SIG-M5 treated with dmso at 0.1 percent for 504 hours (cell line): ENCODE data around the gene C1orf232.

Source experiments
- DNase-seq: peaks from one replicate; lab custom pipeline; 2025; ENCODE audit not compliant: unreplicated experiment; lab: John Stamatoyannopoulos, UW

C1orf232 gene

DNA sequence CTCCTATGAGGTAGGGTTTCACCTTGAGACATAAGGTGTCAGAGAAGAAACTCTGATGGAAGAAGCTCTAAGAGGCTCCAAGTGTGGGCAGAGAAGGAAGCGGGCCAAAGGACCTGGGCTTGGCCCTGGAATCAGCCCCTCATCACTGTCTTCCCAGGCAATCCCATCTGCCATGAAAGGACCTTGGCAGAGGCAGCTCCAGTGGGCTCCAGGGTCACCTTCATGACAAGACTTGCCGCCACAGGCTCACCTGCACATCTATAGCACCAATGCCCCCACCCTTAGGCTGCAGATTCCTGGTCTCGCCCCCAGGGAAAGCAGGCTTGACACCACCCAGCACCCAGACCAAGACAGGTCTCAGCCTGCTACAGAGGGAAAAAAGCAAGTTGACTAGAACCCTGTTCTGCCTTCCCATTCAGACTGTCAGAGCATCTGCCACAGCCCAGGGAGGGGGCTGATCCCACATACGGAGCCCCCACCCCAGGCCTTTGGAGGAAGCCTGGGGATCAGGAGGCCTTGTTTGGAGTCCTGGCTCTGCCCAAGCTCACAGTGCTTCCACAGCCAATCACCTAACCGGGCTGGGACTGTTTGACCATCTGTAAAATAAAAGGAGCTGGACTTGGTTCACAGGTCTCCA is 10.4 kb downstream of the C1orf232 start:
- no peak for DNase-seq

DNA sequence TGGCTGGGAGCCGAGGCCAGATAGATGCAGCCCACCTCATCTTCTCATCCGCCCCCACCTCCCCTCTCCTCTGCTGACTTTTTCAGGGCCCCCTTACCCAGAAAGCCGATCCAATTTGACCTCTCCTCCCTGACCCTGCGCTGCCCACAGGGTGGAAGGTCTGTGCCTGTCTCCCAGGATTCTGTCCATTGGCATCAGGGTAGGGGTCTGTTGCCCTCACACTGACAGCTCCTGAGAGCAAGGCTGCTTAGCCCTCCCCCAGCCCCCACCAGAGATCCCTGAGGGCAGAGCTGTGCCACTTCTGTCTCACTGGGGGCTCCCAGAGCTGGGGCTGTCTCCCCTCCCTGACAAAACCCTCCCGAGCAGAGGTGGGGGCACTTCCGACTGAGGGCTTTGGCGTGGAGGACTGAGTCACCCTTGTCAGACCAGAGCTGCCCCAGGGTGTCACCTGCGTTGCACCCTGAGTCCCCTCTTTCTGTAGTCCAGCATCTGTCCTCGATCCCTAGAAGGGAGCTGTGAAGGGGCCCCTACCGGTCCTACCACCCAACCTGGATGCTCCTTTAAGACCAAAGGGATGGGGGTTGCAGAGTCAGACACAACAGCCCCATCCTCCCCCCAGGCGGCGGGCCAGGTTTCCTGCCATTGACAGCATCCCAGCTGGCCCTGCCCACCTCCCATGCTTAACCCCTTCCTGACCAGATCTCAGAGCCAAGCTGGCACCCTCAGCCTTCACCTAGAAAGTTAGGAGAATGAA is 12.3 kb downstream of the C1orf232 start:
- no peak for DNase-seq

DNA sequence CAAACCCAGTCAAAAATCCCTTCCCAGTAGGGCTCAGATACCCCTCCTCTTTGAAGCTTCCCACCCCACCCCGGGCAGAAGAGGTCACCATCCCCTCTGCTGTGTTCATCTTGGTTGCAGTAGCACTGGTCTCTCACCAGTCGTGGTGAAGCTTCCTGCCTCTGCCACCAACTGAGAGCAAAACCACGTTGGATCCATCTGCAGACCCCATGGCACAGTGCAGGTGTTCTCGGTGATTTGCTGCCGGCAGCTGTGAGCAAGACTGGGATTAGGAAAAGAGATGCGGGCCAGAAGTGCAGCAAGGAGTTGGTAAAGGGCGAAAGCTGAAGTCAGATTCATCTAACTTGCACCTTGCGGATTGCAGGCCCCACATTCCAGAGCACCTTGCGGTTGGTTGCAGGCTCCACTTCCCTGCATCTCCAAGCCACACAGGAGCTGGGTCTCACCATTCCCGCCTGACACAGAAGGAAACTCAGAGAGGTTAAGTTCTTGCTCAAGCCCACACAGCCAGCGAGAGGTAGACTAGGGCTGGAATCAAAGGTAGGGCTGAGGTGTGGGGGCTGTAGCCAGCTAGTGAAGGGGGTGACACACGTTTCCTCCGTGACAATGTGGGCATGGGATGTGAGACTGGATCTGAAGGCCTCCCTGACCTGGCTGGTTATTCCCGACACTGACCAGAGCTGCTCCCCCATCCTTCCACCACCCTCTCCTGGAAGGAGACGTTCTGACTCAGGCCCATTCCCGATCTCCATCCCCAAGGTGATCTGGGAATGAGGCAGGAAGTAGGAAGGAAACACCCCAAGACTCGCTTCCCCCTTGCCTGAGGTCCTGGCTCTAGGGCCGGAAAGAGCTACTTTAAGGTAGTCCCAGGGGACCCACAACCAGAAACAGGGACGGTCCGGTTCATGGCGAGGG is 13.1 kb downstream of the C1orf232 start:
- no peak for DNase-seq

DNA sequence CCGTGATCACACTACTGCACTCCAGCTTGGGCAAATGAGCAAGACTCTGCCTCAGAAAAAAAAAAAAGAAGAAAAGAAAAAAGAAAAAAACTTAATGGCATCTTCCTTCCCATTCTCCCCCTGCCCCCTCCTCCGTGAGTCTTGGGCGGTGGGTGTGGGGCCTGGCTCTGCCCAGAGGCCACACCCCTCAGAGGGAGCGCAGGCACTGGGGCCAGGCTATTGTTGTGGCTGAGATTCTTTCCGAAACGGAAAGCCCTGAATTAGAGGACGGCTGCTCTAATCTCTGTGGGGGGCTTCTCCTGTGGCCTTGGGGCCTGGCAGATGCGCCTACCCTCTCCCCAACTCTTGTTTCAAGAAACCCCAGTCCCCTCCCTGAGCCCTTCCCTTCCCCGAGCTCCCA is 14.0 kb downstream of the C1orf232 start:
- no peak for DNase-seq

DNA sequence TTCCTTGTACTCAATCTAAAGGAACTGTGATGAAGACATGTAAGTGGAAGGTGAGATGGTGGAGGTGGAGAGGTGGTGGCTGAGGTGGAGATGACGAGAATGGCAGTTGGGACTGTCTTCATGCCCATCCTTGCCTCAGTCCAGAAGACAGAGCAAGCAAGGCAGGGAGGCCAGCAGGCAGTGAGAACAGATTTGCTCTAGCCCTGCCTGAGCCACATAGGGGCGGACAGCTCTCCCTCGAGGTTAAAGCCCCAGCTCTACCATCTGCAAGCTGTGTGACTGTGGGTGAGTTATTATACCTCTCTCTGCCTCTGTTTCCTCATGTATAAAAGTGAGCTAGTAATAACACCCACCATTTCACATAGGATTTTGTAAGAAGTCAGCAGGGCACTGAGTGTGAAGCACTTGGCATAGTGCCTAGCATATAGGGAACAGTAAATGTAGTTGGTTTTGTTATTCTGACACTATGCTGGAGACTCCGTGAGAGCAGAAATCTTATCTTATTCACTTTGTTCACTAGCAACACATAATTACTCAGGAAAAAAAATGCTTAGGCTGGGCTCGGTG is 14.7 kb downstream of the C1orf232 start:
- no peak for DNase-seq

DNA sequence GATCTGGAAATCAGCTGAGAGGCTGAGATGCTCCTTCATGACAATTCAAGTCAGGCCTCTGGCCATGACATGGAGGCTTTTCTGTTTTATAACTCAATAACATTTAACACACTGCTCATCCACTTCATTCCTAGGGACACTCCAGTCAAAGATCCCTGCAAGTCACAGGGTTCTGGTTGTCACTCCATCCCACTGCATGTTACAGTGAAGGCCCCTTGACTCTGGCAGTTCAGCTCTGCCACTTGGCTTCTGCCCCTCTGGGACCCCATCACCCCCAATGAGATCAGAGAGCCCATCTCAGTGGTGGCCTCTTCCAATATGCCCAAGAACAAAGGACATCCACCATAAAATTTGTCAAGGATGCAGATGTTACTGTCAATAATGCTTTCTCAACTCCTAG is 19.9 kb downstream of the C1orf232 start:
- DNase-seq, result no peak

DNA sequence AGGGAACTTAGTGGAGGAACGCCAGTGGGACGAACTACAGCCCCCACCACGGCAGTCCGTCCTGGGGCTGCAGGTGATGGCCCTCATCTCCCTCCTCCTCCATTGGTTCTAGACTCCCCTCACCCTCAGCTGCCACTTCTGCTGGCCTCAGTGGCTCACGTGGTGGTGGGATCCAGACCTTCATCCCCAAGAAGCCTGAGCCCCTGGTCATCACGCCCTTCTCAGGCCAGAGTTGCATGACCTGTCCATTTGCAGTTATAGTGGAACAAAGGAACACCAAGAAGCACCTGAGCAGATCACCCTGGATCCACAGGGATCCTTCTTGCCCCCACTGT is 22.8 kb downstream of the C1orf232 start:
- no peak for DNase-seq

DNA sequence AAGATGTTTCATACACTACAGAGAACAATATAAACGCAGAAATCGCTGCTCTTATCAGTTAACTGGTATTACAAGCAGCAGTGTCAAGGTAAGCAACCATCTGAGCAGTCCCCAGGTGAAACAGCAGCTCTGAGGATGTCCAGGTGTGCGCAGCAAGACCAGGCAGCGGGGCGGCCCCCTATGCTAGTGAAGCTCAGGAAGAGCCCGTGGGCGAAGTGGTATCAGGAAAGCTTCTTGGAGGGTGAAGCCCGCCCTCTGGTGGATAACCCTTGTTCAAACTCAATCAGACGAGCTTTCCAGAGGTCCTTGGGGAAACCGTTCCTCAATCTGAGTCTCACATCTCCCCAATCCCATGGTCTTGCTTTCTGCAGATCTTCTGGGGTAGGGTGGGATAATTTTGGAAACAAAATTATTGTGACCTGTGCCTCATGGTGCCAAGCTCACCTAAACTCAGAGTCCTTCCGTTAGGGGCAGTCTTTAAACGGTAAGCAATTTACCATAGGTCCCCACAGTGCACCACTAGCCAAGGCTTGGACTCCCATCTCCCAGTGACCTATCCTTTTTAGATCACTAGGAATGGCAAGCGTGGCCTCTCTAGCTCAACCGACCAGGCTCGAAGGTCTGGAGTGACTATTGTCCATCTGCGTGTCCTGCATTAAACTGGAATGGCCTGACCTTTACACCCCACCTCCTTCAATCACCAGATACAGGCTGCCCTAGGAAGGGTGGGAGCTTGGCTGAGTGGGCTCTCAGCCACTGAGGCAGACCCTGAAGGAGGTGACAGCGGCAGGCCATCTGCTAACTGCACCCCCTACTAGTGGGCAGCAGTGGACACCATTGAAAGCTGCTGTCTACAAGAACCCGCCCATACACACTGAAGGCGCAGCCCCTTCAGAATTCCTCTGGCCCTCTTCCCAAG is 23.5 kb downstream of the C1orf232 start:
- peak; percentile 70 for DNase-seq

DNA sequence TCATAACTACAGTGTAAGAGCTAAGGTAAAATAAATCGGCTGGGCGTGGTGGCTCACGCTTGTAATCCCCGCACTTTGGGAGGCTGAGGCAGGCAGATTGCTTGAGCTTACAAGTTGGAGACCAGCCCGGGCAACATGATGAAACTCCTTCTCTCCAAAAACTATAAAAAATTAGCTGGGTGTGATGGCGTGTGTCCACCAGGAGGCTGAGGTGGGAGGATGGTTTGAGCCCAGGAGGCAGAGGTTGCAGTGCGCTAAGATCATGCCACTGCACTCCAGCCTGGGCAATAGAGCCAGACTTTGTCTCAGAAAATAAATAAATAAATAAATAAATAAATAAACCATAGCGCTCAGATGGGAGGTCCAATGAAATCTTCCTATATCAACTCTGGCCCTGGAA is 26.6 kb downstream of the C1orf232 start:
- no peak for DNase-seq

DNA sequence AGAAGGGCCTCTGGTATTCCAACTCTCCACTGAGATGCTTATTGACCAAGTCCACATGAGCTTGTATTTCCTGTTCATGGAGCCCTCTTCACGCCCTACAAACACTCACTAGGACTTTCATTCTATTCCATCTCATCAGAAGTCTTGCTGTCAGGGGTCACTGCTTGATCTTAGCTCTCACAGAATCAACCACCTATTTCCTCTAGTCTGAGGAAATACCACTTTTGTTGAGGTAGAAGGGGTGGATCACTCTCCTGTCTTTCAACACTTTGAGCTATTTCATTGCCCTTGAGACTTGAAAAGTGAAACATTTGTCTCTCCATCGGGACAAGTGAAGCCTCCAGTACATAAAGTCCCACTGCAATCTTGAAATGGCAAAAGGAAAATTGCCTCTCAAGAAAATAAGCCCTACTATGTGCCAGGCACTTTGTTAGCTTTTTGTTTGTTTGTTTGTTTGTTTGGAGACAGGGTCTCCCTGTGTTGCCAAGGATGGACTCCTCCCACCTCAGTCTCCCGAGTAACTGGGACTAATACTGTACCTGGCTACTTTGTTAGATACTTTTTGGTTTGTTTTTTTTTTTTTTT is 29.7 kb downstream of the C1orf232 start:
- no peak for DNase-seq

DNA sequence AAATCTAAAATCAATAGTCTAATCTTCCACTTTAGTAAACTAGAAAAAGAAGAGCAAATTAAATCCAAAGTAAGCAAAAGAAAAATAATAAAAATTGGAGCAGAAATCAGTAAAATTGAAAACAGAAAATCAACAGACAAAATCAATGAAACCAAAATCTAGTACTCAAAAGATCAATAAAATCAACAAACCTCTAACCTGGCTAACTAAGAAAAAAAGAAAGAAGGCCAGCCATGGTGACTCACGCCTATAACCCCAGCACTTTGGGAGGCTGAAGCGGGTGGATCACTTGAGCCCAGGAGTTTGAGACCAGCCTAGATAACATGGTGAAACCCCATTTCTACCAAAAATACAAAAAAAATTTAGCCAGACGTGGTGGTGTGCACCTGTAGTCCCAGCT is 34.3 kb downstream of the C1orf232 start:
- no peak for DNase-seq

DNA sequence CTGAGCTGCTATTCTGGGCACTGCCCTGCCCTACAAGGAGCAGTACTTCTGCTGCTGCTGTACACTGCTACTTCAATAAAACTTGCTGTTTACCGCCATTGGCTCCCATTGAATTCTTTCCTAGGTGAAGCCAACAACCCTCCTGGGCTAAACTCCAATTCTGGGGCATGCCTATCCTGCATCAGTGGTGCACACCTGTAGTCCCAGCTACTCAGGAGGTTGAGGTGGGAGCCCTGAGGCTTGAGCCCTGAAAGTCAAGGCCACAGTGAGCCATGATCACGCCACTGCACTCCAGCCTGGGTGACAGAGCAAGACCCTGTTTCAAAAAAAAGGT is 36.0 kb downstream of the C1orf232 start:
- no peak for DNase-seq

DNA sequence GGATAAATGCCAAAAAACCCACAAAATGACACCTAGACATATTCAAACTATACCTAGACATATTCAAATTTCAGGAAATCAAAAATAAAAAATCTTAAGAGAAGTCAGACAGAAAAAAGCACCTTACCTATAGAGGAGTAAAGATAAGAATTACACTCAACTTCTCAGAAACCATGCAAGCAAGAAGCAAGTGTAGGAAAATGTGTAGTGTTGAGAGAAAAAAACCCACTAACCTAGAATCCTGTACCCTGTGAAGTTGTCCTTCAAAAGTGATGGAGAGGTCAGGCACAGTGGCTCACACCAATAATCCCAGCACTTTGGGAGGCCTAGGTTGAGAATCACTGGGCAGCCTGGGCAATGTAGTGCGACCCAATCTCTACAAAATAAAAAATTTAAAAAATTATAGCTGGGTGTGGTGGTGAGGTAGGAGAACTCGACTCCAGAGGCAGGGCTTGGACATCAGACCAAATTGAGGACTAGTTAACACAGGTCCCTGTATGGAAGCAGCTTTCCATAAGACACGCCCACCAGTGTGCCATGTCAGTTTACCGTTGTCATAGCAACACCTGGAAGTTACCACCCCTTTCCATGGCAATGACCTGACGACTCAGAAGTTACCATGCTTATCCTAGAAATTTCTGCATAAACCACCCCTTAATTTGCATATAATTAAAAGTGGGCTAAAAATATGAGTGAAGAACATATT is 36.5 kb downstream of the C1orf232 start:
- DNase-seq, result no peak

DNA sequence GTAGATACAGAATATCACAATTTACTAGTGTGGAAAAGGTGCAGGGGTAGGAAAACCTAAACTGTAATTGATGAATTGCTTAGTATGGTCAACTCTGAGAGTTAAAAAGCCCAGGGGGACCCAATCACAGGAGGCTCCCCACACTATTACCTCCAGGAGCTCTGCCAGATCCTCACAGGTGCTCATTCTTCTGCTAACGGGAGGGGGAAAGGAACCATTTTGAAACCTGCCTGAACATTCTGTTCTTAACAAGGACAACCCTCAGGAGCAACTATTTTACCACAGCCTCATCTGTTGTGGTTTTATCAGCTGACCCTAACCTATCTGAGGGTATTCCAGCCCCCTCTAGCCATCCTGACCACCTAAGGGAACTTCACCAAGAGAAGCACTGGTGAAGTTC is 38.1 kb downstream of the C1orf232 start:
- DNase-seq, result no peak

DNA sequence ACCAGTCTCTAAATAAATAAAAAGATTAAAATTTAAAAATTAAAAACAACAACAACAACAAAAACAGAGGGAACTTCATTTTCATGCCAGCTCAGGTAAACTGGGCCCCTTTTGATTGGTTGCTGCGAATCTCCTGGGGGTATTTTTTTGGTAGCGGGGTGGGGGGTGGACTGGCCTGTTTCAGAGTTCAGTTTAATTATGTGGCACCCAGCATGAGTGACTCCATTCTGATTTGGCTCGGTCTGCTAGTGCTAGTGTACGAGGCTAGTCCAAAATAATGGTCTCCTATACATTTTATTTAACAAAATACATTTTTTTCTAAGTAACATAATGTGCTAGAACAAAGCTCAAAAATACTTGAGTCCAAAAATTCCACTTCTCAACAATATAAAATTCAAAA is 39.0 kb downstream of the C1orf232 start:
- no peak for DNase-seq

DNA sequence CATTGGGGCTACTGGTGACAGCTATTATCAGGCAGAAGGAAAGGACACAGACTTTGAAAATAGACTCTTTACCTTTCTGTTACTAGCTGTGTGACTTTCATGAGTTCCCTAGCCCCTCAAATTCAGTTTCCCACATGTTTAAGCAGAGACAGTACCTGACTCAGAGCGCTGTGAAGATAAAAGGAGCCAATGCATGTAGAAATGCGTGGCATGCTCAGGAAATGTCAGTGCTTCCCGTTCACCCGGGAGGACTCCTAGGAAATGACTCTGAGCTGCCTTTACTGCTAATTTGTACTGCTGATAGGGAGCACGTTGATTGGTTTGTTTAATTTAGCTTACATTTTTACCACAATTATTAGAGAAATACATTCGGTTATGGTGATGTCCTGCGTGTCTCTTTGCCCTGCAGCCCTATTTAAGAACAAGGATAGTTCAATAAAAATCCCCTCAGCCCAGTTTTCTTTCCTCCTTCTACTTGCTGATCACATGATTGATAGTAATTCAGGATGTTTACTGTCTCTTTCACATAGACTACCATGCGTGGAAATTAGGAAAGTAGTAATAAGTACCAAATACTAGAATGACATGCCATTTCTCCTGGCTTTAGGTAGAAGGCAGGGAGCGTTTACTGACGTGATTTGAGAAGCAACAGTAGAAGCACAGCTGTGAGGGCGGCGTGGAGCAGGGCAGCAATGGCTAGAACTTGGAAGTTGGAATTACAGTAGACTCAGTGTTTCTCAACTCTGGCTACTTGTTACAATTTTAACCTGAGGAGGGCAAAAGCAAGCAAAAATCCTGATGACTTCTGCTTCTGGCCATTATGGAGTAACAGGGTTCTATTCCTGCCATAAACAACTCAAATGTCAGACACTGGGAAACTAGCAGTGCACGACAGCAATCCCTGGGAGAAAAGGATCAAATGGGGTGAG is 41.3 kb downstream of the C1orf232 start:
- DNase-seq, result peak; percentile 29

DNA sequence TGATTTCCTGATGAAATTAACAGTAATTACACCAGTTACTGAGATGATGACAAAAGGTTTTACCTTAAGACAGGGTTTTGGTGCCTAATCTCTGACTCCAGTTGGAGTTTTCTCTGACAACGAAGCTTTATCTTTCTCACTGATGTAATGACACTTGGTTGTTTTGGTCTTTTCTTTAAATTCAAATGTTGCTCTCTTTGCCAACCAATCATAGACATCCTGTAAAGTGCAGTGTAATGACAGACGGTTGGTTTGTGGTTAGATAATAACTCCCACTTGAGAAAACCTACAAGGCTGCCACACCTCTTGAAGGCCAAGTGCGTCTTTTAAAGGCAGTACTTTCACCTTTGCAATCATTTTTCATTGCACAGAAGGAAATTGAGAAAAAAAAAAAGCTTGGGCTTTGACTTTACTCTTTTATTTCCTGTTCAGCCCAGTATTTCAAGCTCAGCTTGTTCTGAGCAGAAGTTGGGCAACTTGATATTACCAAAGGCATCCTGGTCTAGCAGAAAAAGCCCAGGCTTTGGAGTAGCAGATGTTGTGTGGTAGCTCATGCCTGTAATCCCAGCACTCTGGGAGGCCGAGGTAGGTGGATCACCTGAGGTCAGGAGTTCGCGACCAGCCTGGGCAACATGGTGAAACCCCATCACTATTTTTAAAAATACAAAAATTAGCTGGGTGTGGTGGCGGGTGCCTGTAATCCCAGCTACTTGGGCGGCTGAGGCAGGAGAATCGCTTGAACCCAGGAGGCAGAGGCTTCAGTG is 42.3 kb downstream of the C1orf232 start:
- DNase-seq, result peak; percentile 97

DNA sequence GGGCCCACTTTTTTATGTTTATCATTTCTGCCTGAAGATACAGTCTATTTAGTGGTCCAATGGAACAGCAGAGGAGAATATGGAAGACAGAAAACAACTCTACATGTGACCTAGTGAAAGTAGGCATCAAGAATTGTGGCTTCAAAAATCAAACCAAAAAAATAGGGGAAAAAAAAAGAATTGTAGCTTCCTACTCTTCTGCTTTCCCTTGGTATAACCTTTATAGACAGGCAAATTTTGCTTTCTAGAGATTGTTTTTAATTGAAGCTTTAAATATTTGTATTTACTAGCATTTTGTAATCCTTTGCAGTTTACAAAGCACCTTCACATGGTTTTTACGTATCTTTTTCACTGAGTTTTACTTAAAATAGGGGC is 42.8 kb downstream of the C1orf232 start:
- DNase-seq, result no peak
